Measurements from ENCODE around the gene ZFP36L1.
"Not testable (repeated sequence)": the region's sequence is repeated elsewhere in the genome, so short reads cannot be mapped to it uniquely, and the experiment has no call there.

Gene ZFP36L1

GRCh38 chr14:68771631-68772030 is 21.2 kb downstream of the ZFP36L1 start:
- DNase-seq (ENCODE audit: low read depth): no peak
- TF ChIP-seq CTCF (IDR thresholded peaks at IDR 0.05; ENCODE audit: low read depth, low read length, missing control alignments): no peak
- H3K4me3 ChIP-seq (ENCODE audit: low read depth, low read length): no peak overlapping the region
- in situ Hi-C loops (cut with HindIII; ENCODE audit: low sequenced_read_pairs): loop anchor here (5.0 kb wide), 1 partner anchor 64 kb away; no protein-coding TSS in a partner anchor

GRCh38 chr14:68770553-68771286 is 22.1 kb downstream of the ZFP36L1 start:
- H3K4me3 ChIP-seq (ENCODE audit: low read depth, low read length): no peak overlapping the region
- in situ Hi-C loops (cut with HindIII; ENCODE audit: low sequenced_read_pairs): loop anchor here (5.0 kb wide), 1 partner anchor 63 kb away; no protein-coding TSS in a partner anchor
- DNase-seq (ENCODE audit: low read depth): no peak
- no peak for TF ChIP-seq CTCF (IDR thresholded peaks at IDR 0.05; ENCODE audit: low read depth, low read length, missing control alignments)

- TF ChIP-seq CTCF (IDR thresholded peaks at IDR 0.05; ENCODE audit: low read depth, low read length, missing control alignments): no peak
- no peak for DNase-seq (ENCODE audit: low read depth)
- no peak overlapping the region for H3K4me3 ChIP-seq (ENCODE audit: low read depth, low read length)
- in situ Hi-C loops (cut with HindIII; ENCODE audit: low sequenced_read_pairs): loop anchor here (5.0 kb wide), 1 partner anchor 63 kb away; no protein-coding TSS in a partner anchor
These were observed 22.8 kb downstream of the ZFP36L1 start for GRCh38 chr14:68770051-68770450.

GRCh38 chr14:68768316-68768715 is 24.6 kb downstream of the ZFP36L1 start:
- TF ChIP-seq CTCF (IDR thresholded peaks at IDR 0.05; ENCODE audit: low read depth, low read length, missing control alignments): no peak

GRCh38 chr14:68767248-68767645 is 25.6 kb downstream of the ZFP36L1 start:
- TF ChIP-seq CTCF (IDR thresholded peaks at IDR 0.05; ENCODE audit: low read depth, low read length, missing control alignments): no peak
- no peak for DNase-seq (ENCODE audit: low read depth)
- in situ Hi-C loops (cut with HindIII; ENCODE audit: low sequenced_read_pairs): no loop called here
- H3K4me3 ChIP-seq (ENCODE audit: low read depth, low read length): no peak overlapping the region

More at GRCh38 chr14:68768316-68768715, 24.6 kb downstream of the ZFP36L1 start:
- in situ Hi-C loops (cut with HindIII; ENCODE audit: low sequenced_read_pairs): no loop called here
- DNase-seq (ENCODE audit: low read depth): no peak
- no peak overlapping the region for H3K4me3 ChIP-seq (ENCODE audit: low read depth, low read length)

- TF ChIP-seq CTCF (IDR thresholded peaks at IDR 0.05; ENCODE audit: low read depth, low read length, missing control alignments): no peak
- no peak overlapping the region for H3K4me3 ChIP-seq (ENCODE audit: low read depth, low read length)
- no peak for DNase-seq (ENCODE audit: low read depth)
- in situ Hi-C loops (cut with HindIII; ENCODE audit: low sequenced_read_pairs): no loop called here
These were observed 26.3 kb downstream of the ZFP36L1 start for GRCh38 chr14:68766299-68767247.

- DNase-seq (ENCODE audit: low read depth); H3K4me3 ChIP-seq (ENCODE audit: low read depth, low read length); in situ Hi-C loops (cut with HindIII; ENCODE audit: low sequenced_read_pairs): not testable (repeated sequence)
These were observed 29.0 kb downstream of the ZFP36L1 start for GRCh38 chr14:68763843-68764242.

Measured in astrocyte of the cerebellum (primary cell).